GM18526 (cell line): ENCODE results near the gene GRIK4.

Experiments
- POLR2A ChIP-seq: IDR thresholded peaks from 3 replicates; pipeline ENCODE4 v1.6.1; 2011; ENCODE audit not compliant: insufficient read length; ENCODE audit errors: extremely low read depth

GRIK4 gene

GRCh38 chr11:120643284-120643683, 131.7 kb downstream of the GRIK4 start:
- TF ChIP-seq POLR2A: no peak

- no peak for TF ChIP-seq POLR2A
These were observed 134.1 kb downstream of the GRIK4 start for GRCh38 chr11:120645639-120646038.

- no peak for TF ChIP-seq POLR2A
These were observed 134.7 kb downstream of the GRIK4 start for GRCh38 chr11:120646206-120646605.

DNA sequence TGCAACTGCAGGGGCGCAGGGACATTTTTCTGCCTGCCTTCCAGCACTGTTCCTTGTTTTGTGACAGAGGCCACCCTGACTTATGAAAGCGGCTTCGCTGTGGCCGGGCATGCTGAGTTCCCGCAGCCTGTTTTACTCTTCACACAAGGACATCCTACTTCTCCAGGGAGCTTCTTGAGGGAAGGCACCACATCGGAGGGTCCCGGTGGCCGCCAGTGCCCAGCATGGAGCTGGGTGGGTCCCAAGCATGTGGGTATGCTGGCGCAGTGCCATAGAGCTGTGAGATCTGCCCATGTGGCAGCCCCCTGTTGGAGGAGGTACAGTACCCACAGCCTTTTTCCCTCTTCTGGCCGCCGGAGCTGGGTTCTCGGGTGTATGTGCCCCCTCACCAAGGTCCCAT, 136.1 kb downstream of the GRIK4 start:
- no peak for TF ChIP-seq POLR2A

- no peak for TF ChIP-seq POLR2A
These were observed 137.2 kb downstream of the GRIK4 start for GRCh38 chr11:120648771-120649170.

- no peak for TF ChIP-seq POLR2A
These were observed 137.8 kb downstream of the GRIK4 start for GRCh38 chr11:120649316-120649715.

DNA sequence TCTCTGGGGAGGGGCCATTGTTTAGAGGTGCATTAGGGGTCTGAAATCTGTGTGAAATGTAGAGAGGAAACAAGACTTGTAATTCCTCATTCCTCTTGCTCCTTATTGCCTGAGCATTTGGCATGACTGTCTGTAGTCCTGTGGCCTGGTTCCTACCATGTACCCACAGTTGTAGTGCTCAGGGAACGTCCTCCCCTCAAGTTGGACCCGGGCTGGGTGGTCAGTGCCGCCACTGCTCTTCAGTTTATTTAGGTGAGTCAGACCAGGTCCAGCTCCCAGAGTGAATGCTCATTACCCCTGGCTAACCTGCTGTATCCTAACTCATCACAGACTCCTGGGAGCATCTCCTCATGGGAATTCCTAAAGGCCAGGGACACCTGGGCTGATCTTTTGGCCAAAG, 139.8 kb downstream of the GRIK4 start:
- no peak for TF ChIP-seq POLR2A

GRCh38 chr11:120651836-120652235, 140.3 kb downstream of the GRIK4 start:
- no peak for TF ChIP-seq POLR2A

- TF ChIP-seq POLR2A: no peak
These were observed 141.3 kb downstream of the GRIK4 start for GRCh38 chr11:120652705-120653335.

DNA sequence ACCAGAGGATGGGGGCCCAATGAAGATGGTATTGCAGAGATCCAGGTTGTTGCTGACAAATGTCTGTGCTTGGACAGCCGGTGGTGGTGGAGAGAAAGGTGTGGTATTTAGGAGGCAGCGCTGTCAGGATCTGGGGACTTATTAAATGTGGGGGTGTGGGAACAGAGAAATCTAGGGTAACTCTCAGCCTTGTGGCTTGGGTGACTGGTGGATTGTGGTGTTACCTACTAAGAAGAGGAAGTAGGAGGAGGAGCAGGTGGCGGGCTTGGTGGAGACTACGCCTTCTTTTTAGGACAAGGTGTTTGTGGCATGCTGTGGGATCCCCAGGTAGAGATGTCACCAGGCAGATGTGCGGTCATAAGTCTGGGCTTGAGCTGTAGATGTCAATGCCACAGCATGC, 144.0 kb downstream of the GRIK4 start:
- no peak for TF ChIP-seq POLR2A

DNA sequence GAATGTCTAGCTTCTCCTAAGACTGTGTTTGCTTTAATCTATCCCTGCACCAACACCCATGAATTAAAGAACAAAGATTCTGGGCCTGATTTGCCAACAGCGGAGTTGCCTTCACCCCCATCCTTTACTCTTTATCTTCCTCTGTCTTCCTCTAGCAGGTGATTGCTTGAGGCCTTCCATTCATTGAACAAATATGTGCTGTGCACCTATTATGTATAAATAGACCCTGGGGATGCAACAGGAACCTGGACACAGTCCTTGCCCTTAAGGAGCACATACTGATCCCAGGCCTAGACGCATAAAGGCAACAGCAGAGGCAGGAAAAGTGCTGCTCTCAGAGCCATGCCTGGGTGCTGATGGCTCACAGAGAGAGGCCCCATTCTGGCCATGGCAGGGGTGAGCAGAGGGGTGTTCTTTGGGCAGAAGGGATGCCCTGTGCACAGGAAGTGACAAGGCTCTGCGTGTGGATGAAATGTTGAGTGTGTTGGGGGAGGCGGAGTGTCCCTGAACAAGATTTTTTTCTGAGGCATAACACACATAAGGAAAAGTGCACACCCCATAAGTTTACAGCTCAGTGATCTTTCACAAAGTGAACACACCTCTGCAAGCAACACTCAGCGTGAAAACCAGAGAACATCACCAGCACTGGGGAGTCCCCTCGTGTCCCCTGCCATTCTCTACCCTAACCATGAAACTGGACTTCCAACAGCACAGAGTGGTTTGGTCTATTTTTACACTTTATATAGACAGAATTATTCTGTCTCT, 145.9 kb downstream of the GRIK4 start:
- no peak for TF ChIP-seq POLR2A

DNA sequence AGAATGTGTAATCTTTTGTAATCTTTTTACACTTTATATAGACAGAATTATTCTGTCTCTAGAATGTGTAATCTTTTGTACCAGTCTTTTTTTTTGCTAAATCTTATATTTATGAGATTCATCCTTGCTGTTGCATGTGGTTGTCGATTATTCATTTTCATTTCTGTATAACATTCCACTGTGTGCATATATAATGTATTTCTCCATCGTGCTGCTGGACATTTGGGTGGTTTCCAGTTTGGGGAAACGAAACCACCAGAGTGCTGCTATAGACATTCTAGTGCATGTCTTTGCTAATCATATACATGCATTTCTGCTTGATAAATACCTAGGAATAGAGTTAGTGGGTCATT, 146.5 kb downstream of the GRIK4 start:
- TF ChIP-seq POLR2A: no peak

GRCh38 chr11:120659076-120659475, 147.5 kb downstream of the GRIK4 start:
- TF ChIP-seq POLR2A: no peak

GRCh38 chr11:120660024-120660565, 148.5 kb downstream of the GRIK4 start:
- no peak for TF ChIP-seq POLR2A

GRCh38 chr11:120662071-120662676, 150.6 kb downstream of the GRIK4 start:
- TF ChIP-seq POLR2A: no peak

GRCh38 chr11:120663142-120663541, 151.6 kb downstream of the GRIK4 start:
- TF ChIP-seq POLR2A: no peak

GRCh38 chr11:120666121-120666639, 154.6 kb downstream of the GRIK4 start:
- no peak for TF ChIP-seq POLR2A

DNA sequence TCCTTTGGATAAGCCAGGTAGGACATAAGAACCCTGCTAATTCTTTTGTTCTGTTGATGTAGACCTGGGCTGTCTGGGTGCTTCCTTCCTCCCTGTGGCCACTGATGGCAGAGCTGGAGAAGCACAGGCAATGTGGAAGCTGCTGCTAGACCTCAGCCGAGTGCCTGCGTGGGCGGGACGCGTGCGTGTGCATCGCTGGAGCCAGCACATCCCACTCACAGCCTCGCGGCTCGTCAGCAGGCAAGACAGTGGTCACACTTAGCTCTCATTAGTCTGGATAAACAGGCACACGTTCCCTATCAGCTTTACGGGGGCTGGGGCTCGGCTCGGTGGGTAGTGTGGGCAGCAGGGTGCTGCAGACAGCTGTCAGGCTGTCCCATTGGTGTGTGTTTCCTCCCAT, 155.7 kb downstream of the GRIK4 start:
- TF ChIP-seq POLR2A: no peak
